SK-N-SH treated with all-trans-retinoic acid at 6 μM for 48 hours (cell line): ENCODE measurements around the gene PLEKHH1.

ENCODE experiments used
- ATAC-seq: fragments of 200-7000 bp; cut with Tn5 transposase; 3 replicates; pipeline ENCODE4 v1.9.1; 2020; ENCODE audit warnings: mild to moderate bottlenecking, moderate library complexity
- ARNTL ChIP-seq: fragments of 450-650 bp; formaldehyde crosslinking; IDR thresholded peaks from 2 replicates; pipeline ENCODE4 v1.5.0; 2020; ENCODE audit warnings: low read depth, mild to moderate bottlenecking, moderate library complexity, borderline replicate concordance
- BACH2 ChIP-seq: fragments of 250-450 bp; sonication (Bioruptor Pico); IDR thresholded peaks from 2 replicates; pipeline ENCODE4 v1.9.0; 2021; ENCODE audit warnings: mild to moderate bottlenecking, borderline replicate concordance
- CREB5 ChIP-seq: fragments of 250-450 bp; sonication (Bioruptor Pico); IDR thresholded peaks from 2 replicates; pipeline ENCODE4 v1.5.1; 2020; ENCODE audit warnings: low read depth, mild to moderate bottlenecking, moderate library complexity
- CSDC2 ChIP-seq: fragments of 250-450 bp; sonication (Bioruptor Pico); IDR thresholded peaks from 2 replicates; pipeline ENCODE4 v1.5.0; 2020; ENCODE audit warnings: mild to moderate bottlenecking, moderate library complexity
- CSRNP3 ChIP-seq: fragments of 250-450 bp; sonication (Bioruptor Pico); IDR thresholded peaks from 2 replicates; pipeline ENCODE4 v1.5.1; 2021; ENCODE audit warnings: mild to moderate bottlenecking, moderate library complexity
- GLIS3 ChIP-seq: fragments of 250-450 bp; sonication (Bioruptor Pico); IDR thresholded peaks from 2 replicates; pipeline ENCODE4 v1.5.0; 2020; ENCODE audit warnings: mild to moderate bottlenecking, moderate library complexity
- ISL1 ChIP-seq: fragments of 250-450 bp; sonication (Bioruptor Pico); IDR thresholded peaks from 2 replicates; pipeline ENCODE4 v2.1.2; 2022; ENCODE audit warnings: mild to moderate bottlenecking, moderate library complexity
- OSR1 ChIP-seq: fragments of 250-450 bp; sonication (Bioruptor Pico); IDR thresholded peaks from 2 replicates; pipeline ENCODE4 v1.8.0; 2022; ENCODE audit warnings: moderate library complexity, mild to moderate bottlenecking, inconsistent platforms
- PATZ1 ChIP-seq: fragments of 250-450 bp; sonication (Bioruptor Pico); IDR thresholded peaks from 2 replicates; pipeline ENCODE4 v1.8.0; 2020; ENCODE audit warnings: mild to moderate bottlenecking, moderate library complexity, borderline replicate concordance
- POU6F1 ChIP-seq: fragments of 250-450 bp; sonication (Bioruptor Pico); IDR thresholded peaks from 2 replicates; pipeline ENCODE4 v1.8.0; 2021; ENCODE audit warnings: low read depth, mild to moderate bottlenecking, moderate library complexity, borderline replicate concordance
- PPARA ChIP-seq: fragments of 250-450 bp; sonication (Bioruptor Pico); IDR thresholded peaks from 2 replicates; pipeline ENCODE4 v1.5.0; 2020; ENCODE audit warnings: mild to moderate bottlenecking, borderline replicate concordance
- RARB ChIP-seq: fragments of 250-450 bp; sonication (Bioruptor Pico); IDR thresholded peaks from 2 replicates; pipeline ENCODE4 v1.8.0; 2021; ENCODE audit warnings: mild to moderate bottlenecking, moderate library complexity
- TCF4 ChIP-seq: fragments of 250-450 bp; sonication (Bioruptor Pico); IDR thresholded peaks from 2 replicates; pipeline ENCODE4 v1.8.0; 2021; ENCODE audit warnings: mild to moderate bottlenecking, moderate library complexity, borderline replicate concordance
- TOX ChIP-seq: fragments of 250-450 bp; sonication (Bioruptor Pico); IDR thresholded peaks from 2 replicates; pipeline ENCODE4 v1.8.0; 2021; ENCODE audit warnings: mild to moderate bottlenecking, moderate library complexity, borderline replicate concordance
- TSHZ2 ChIP-seq: fragments of 250-450 bp; sonication (Bioruptor Pico); IDR thresholded peaks from 2 replicates; pipeline ENCODE4 v1.5.0; 2020; ENCODE audit warnings: mild to moderate bottlenecking, moderate library complexity
- ZC3H10 ChIP-seq: fragments of 250-450 bp; sonication (Bioruptor Pico); IDR thresholded peaks from 2 replicates; pipeline ENCODE4 v1.5.1; 2021; ENCODE audit warnings: mild to moderate bottlenecking, moderate library complexity
- ZFP3 ChIP-seq: fragments of 250-450 bp; sonication (Bioruptor Pico); IDR thresholded peaks from 2 replicates; pipeline ENCODE4 v1.5.0; 2020; ENCODE audit warnings: mild to moderate bottlenecking, moderate library complexity
- ZFP30 ChIP-seq: fragments of 450-650 bp; formaldehyde crosslinking; IDR thresholded peaks from 2 replicates; pipeline ENCODE4 v1.5.0; 2022; ENCODE audit warnings: mild to moderate bottlenecking, moderate library complexity
- ZNF565 ChIP-seq: fragments of 450-650 bp; formaldehyde crosslinking; conservative IDR thresholded peaks from 2 replicates; pipeline ENCODE4 v1.5.0; 2020; ENCODE audit warnings: low read depth, mild to moderate bottlenecking, moderate library complexity
- ZNF70 ChIP-seq: fragments of 450-650 bp; formaldehyde crosslinking; IDR thresholded peaks from 2 replicates; pipeline ENCODE4 v1.5.0; 2020; ENCODE audit warnings: mild to moderate bottlenecking, moderate library complexity
- ZNF8 ChIP-seq: fragments of 450-650 bp; formaldehyde crosslinking; IDR thresholded peaks from 2 replicates; pipeline ENCODE4 v1.5.0; 2020; ENCODE audit warnings: mild to moderate bottlenecking, moderate library complexity

Gene PLEKHH1

GRCh38 chr14:67495827-67496226 is 37.3 kb upstream of the PLEKHH1 start:
- no peak for ATAC-seq

GRCh38 chr14:67497216-67497615 is 35.9 kb upstream of the PLEKHH1 start:
- TF ChIP-seq POU6F1 = no peak
- TF ChIP-seq CSDC2 (CRISPR knock-in tag) = no peak
- ATAC-seq = no peak

More at GRCh38 chr14:67495827-67496226, 37.3 kb upstream of the PLEKHH1 start:
- TF ChIP-seq OSR1 (CRISPR knock-in tag) (no peak), ZC3H10 (CRISPR knock-in tag) (no peak), PPARA (CRISPR knock-in tag) (no peak), CREB5 (CRISPR knock-in tag) (no peak), ZFP3 (CRISPR knock-in tag) (no peak), ZNF8 (CRISPR knock-in tag) (no peak), PATZ1 (CRISPR knock-in tag) (no peak), GLIS3 (CRISPR knock-in tag) (no peak), BACH2 (CRISPR knock-in tag) (no peak), TCF4 (CRISPR knock-in tag) (no peak), POU6F1 (no peak), ISL1 (CRISPR knock-in tag) (no peak), CSRNP3 (no peak), TSHZ2 (CRISPR knock-in tag) (no peak), CSDC2 (CRISPR knock-in tag) (no peak), RARB (CRISPR knock-in tag) (no peak), ZNF70 (CRISPR knock-in tag) (no peak), ARNTL (CRISPR knock-in tag) (no peak), TOX (CRISPR knock-in tag) (no peak), ZNF565 (no peak)

- no peak for ATAC-seq
- no peak for TF ChIP-seq PPARA (CRISPR knock-in tag)
- no peak for TF ChIP-seq ZFP30 (CRISPR knock-in tag)
- no peak for TF ChIP-seq CSDC2 (CRISPR knock-in tag)
- TF ChIP-seq PATZ1 (CRISPR knock-in tag) = no peak
- TF ChIP-seq GLIS3 (CRISPR knock-in tag) = no peak
- no peak for TF ChIP-seq TOX (CRISPR knock-in tag)
Observed at GRCh38 chr14:67497716-67498115, 35.4 kb upstream of the PLEKHH1 start.
